Upper lobe of left lung (tissue), 6 donors: Measurements from ENCODE around the gene CNR1. TPM values are rescaled to one million over a fixed set of nuclear protein-coding genes. Genes with fewer than 3 reads are reported as not detected.

Experiments
- ATAC-seq, 2 donors: fragments of 200-7000 bp; cut with Tn5 transposase; one replicate each; pipeline ENCODE4 v1.9.1; 2022; ENCODE audit warnings: mild to moderate bottlenecking in 2 of 2, moderate library complexity in 2 of 2; ENCODE audit not compliant: low FRiP score in 2 of 2
- DNase-seq, 2 donors: peaks; one replicate each; pipeline ENCODE4 v3.0.0-alpha.2; 2019 to 2020
- H3K27ac ChIP-seq, 4 donors: fragments of 200-600 bp; sonication (generic); one replicate each; pipeline ENCODE4 v1.5.1; 2016 to 2019
- H3K27me3 ChIP-seq, 4 donors: fragments of 200-600 bp; sonication (generic); one replicate each; pipeline ENCODE4 v1.5.1; 2017 to 2019
- H3K36me3 ChIP-seq, 4 donors: fragments of 200-600 bp; sonication (generic); one replicate each; pipeline ENCODE4 v1.5.1; 2016 to 2019
- H3K4me1 ChIP-seq, 4 donors: fragments of 200-600 bp; sonication (generic); one replicate each; pipeline ENCODE4 v1.5.1; 2018 to 2019
- H3K4me3 ChIP-seq, 4 donors: fragments of 200-600 bp; sonication (generic); one replicate each; pipeline ENCODE4 v1.5.1; 2017 to 2019; ENCODE audit warnings: mild to moderate bottlenecking in 2 of 4, moderate library complexity in 1 of 4
- H3K9me3 ChIP-seq, 4 donors: fragments of 200-600 bp; sonication (generic); one replicate each; pipeline ENCODE4 v1.5.1; 2018 to 2019
- EP300 ChIP-seq, 4 donors: sonication (generic); formaldehyde crosslinking; IDR thresholded peaks; one replicate each; pipeline ENCODE4 v1.5.1; 2017; ENCODE audit warnings: antibody characterized with exemption in 4 of 4, control low read depth in 2 of 4
- POLR2A ChIP-seq, 4 donors: fragments of 450-650 bp; IDR thresholded peaks; one replicate each; pipeline ENCODE4 v1.5.1; 2016 to 2017; ENCODE audit warnings: antibody characterized with exemption in 4 of 4, mild to moderate bottlenecking in 2 of 4
- POLR2AphosphoS5 ChIP-seq, 2 donors: sonication (generic); formaldehyde crosslinking; IDR thresholded peaks; one replicate each; pipeline ENCODE4 v1.5.1; 2017; ENCODE audit warnings: antibody characterized with exemption in 2 of 2
- whole genome bisulfite sequencing, 2 donors: methylation state at CpG; one replicate each; pipeline ENCODE4 v1.1.5; 2017 to 2018; 5-methylcytosine and 5-hydroxymethylcytosine counted together
- total RNA-seq, 6 donors: library from RNA; depleted of rRNA in 4 of 6; stranded (reverse); fragments of >200 nt in 4 of 6; gene quantifications; one replicate each; pipeline versions ENCODE4 v1.1.0 to v1.2.1, GENCODE V29; 2016 to 2021
- TF ChIP-seq, protein P1 (sequence below), 6 experiments: fragments of 450-650 bp in 4 of 6; fragments of 200-600 bp in 2 of 6; sonication (generic) in 2 of 6; IDR thresholded peaks; one replicate each; pipeline ENCODE4 v1.5.1; 2016 to 2019; ENCODE audit warnings: antibody characterized with exemption in 6 of 6
- donor health status: DM: no; HTN: no; CAD: no; lungs with moderate emphysema.
- donor health status: DM: no; HTN: yes; CAD: no; lungs with severe emphysema.

The CNR1 gene
- total RNA-seq, 6 donors from 2014 or later = 7.3 to 19.0 (median 10.3) TPM

DNA sequence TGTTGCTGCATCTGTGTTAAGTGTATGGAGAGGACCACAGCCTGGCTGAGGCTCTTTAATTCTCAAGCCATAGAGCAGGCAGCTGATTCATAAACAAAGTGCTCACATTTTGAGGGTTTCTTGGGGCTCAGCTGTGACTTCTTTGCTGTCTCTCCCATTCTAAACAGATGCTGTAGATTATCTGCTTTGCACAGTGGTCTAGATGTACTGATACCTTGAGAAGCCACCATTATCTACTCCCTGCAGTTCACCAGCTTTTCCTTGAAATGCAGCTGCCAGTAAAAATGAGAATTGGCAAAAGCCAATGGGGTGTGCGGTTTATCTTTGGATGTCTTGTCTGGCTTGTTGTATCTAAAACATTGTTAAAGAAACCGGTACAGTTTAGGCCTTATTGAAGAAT is 5.2 kb upstream of the CNR1 start:
- TF ChIP-seq EP300 (IDR thresholded peaks at IDR 0.05) (no peak), POLR2AphosphoS5 (IDR thresholded peaks at IDR 0.05) (no peak), POLR2A (IDR thresholded peaks at IDR 0.05) (no peak)
- TF ChIP-seq, protein P1, sequence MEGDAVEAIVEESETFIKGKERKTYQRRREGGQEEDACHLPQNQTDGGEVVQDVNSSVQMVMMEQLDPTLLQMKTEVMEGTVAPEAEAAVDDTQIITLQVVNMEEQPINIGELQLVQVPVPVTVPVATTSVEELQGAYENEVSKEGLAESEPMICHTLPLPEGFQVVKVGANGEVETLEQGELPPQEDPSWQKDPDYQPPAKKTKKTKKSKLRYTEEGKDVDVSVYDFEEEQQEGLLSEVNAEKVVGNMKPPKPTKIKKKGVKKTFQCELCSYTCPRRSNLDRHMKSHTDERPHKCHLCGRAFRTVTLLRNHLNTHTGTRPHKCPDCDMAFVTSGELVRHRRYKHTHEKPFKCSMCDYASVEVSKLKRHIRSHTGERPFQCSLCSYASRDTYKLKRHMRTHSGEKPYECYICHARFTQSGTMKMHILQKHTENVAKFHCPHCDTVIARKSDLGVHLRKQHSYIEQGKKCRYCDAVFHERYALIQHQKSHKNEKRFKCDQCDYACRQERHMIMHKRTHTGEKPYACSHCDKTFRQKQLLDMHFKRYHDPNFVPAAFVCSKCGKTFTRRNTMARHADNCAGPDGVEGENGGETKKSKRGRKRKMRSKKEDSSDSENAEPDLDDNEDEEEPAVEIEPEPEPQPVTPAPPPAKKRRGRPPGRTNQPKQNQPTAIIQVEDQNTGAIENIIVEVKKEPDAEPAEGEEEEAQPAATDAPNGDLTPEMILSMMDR (IDR thresholded peaks at IDR 0.05) = no peak
- Histone ChIP-seq H3K27ac (no peak overlapping the region), H3K9me3 (no peaks in the 10 kb centered on the region), H3K27me3 (peaks cover 0 to 14% (median 9%) of the 10 kb centered on the region in 4 donors), H3K4me3 (no peak overlapping the region), H3K4me1 (peaks cover 11 to 14% (median 13%) of the 10 kb centered on the region in 4 donors), H3K36me3 (no peaks in the 10 kb centered on the region)
- 89 to 92% methylated on average over 2 of the region's 2 CpGs for WGBS, 2 donors
- ATAC-seq (no peak), DNase-seq (no peak)

DNA sequence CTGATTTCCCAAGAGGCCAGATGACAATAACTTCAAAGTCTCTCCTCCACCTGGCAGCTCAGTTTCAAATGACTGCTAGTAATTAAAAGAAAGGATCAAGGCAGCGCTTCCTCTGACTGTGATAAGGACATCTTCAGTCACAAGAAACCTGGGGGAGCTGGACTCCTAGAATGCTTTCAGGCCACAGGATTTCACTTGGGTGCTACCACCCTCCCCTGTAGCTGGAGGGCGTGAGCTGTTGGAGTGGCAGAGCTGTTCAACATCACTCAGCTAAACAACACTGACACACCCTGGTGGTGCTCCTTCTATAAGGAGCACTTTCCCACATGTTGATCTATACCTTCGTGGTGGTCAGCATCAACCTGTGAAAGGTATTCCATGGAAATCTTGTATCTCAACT is 2.2 kb upstream of the CNR1 start:
- peaks cover 18 to 25% (median 22%) of the 10 kb centered on the region in 4 donors for H3K4me1 ChIP-seq
- no peak overlapping the region for H3K4me3 ChIP-seq
- no peak for TF ChIP-seq POLR2A (IDR thresholded peaks at IDR 0.05)
- TF ChIP-seq POLR2AphosphoS5 (IDR thresholded peaks at IDR 0.05) = no peak
- TF ChIP-seq, protein P1 (IDR thresholded peaks at IDR 0.05) = no peak
- TF ChIP-seq EP300 (IDR thresholded peaks at IDR 0.05) = no peak
- no peak for DNase-seq
- H3K27ac ChIP-seq = no peak overlapping the region
- H3K27me3 ChIP-seq = peaks cover 2 to 24% (median 13%) of the 10 kb centered on the region in 4 donors
- 70 to 75% methylated on average over 3 of the region's 3 CpGs for WGBS, 2 donors
- no peak for ATAC-seq
- no peaks in the 10 kb centered on the region for H3K9me3 ChIP-seq
- no peaks in the 10 kb centered on the region for H3K36me3 ChIP-seq

DNA sequence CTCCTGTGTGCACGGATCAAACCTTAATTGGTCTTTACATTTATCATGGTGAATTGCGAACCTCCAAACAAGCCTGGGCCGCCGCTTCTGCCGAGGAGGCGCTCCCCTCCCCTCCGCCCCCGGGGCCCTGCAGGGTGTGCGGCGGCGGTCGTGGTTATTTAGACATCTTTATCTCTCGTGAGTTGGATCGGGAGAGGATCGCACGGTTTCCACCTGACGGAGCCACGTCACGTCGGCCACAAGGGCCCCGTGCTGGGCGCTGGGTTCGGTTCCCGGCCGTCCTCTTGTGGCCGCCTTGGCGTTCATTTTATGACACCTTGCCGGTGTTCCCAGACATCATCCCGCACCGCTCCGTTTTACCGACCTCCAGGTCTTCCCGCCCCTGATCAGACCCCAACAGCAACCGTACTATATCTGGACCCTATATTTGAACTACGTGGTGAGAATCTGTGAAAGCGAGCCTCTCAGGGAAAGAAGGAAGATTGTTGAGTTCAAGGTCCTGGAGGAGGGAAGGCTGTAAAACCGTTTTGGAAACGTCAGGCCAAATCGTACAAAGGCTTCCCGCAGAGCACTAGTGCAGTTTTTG is 1.3 kb upstream of the CNR1 start:
- no peak for ATAC-seq
- 9 to 13% methylated on average over 6 to 40 of the region's 40 CpGs for WGBS, 2 donors
- TF ChIP-seq, protein P1 (IDR thresholded peaks at IDR 0.05) = no peak
- TF ChIP-seq EP300 (IDR thresholded peaks at IDR 0.05) = no peak
- TF ChIP-seq POLR2A (IDR thresholded peaks at IDR 0.05) = no peak
- no peak for TF ChIP-seq POLR2AphosphoS5 (IDR thresholded peaks at IDR 0.05)
- Histone ChIP-seq H3K4me1 (peaks cover 18 to 25% (median 22%) of the 10 kb centered on the region in 4 donors), H3K4me3 (peak overlapping the region in 3 of 4 donors; percentile 50 to 62 (median 61)), H3K27ac (peak overlapping the region in 1 of 4 donors; percentile 80), H3K27me3 (peaks cover 2 to 24% (median 13%) of the 10 kb centered on the region in 4 donors), H3K9me3 (no peaks in the 10 kb centered on the region), H3K36me3 (no peaks in the 10 kb centered on the region)
- peak in 1 of 2 donors; percentile 77 for DNase-seq

DNA sequence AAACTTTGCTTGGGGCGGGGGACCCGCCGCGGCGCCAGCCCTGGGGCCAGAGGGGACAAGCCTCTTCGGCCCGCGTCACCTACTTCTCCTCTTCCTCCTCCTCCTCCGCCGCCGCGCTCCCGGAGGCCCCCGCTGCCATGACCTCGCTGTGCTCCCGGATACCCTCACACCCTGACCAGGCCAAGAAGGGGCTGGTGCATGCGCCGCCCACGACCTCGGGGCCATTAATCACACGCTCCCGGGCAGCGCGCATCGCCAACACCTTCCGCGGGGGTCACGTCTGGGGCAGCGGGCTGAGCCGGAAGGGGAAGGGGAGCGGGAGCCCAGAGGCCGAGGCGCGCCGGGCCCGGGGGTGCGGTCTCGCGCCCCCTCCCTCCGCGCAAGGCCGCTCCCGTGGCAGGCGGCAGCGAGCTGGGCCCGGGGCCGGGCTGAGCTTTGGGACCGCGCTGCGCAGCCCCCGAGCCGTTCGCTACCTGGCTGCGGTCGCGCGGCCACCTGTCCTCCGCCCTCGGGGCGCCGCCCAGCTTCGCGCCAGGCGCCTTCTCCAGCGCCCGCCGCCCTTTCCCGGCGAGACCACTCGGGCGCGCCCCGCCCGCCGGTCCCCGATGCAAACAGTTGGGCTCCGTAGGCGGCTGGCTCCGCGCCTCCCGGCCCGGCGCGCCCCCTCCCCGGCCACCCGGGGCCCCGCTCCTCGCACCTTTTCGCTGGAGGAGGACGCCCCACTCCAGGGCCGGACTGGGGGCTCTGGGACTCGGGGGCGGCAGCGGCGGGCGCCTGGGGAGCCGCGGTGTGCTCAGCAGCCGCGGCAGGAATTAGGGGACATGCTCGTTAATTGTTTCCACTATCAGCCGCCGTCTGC is 575 bp upstream of the CNR1 start:
- 0 to 2% methylated on average over 9 to 49 of the region's 103 CpGs for WGBS, 2 donors
- ATAC-seq = peak; percentile 24 to 50
- H3K36me3 ChIP-seq = no peaks in the 10 kb centered on the region
- H3K27me3 ChIP-seq = peaks cover 2 to 24% (median 13%) of the 10 kb centered on the region in 4 donors
- peaks cover 18 to 25% (median 22%) of the 10 kb centered on the region in 4 donors for H3K4me1 ChIP-seq
- no peaks in the 10 kb centered on the region for H3K9me3 ChIP-seq
- H3K4me3 ChIP-seq = peak overlapping the region; percentile 43 to 62 (median 56)
- DNase-seq = peak in 1 of 2 donors; percentile 89
- no peak for TF ChIP-seq POLR2AphosphoS5 (IDR thresholded peaks at IDR 0.05)
- TF ChIP-seq, protein P1 (IDR thresholded peaks at IDR 0.05) = no peak
- no peak for TF ChIP-seq EP300 (IDR thresholded peaks at IDR 0.05)
- TF ChIP-seq POLR2A (IDR thresholded peaks at IDR 0.05) = peak in 1 of 4 donors; percentile 9
- peak overlapping the region; percentile 19 to 80 (median 67) for H3K27ac ChIP-seq
